Dedifferentiated amniotic fluid mesenchymal stem cell (primary cell): Measurements from ENCODE around the gene IL22.

Experiments used
- DNase-seq: peaks from one replicate; pipeline ENCODE4 v3.0.0-alpha.2; 2016; ENCODE audit errors: extremely low spot score

Gene IL22

DNA sequence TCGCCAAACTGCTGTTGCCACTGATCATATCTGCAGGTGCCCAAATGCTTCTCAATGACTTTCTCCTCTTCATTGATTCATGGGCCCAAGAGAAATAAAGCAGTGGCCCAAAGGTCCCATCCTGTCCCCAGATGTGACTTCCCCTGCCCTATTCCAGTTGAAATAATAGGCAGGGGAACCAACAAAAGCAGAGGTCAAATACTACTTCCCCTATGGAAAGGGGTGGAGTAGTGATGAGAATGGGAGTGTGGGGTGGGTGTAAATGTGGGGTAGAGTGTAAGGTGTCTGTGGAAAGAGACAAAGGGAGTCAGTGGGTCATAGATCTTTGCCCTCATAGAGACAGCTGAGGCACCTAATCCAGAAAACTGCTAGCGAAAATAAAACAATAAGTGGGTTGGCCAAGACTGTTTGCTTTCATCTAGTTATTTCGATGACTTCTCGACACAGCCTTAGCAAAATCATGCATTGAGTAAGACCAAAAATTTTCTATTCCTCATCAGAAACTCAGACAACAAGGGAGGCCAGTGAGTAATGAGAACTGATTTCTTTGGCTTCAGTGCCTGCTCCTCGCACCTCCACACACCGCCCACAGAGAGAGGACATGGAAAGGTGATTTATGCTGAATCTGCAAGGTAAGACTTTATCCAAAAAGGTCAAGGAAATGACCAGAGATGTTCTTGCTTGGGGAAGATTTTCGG lies 10.9 kb upstream of the IL22 start:
- no peak for DNase-seq

DNA sequence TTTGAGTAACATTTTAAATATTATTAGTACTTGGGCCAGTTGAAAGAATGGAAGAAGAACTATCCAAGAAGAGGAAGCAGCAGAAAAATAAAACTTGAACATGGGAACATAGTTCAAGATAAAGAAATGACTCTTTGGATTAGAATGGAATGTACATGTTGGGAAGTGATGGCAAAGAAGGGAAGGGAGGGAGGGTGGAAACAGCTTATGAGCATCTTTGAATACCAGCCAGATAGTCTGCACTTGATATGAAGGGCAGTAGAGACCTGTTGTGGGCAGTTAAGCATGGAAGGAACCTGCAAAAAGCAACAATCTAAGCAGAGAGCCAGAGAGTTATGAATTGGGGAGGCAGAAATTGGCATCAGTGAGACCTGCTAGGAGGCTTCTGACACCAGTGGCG lies 10.0 kb upstream of the IL22 start:
- DNase-seq, result no peak

DNA sequence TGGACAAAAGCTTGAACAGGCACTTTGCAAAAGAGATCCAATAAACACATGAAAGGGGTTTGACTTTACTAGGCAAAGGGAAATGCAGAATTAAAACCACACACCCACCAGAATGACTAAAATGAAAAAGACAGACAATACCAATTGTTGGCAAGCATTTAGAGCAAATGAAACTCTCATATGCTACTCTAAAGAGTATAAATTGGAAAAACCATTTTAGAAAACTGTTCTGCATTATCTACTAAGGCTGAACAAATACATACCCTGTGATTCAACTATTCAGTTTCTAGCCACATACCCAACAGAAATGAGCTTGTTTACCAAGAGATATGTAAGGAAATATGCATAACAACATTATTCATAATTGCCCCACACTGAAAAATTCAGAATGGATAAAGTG lies 8.5 kb upstream of the IL22 start:
- DNase-seq, result no peak

DNA sequence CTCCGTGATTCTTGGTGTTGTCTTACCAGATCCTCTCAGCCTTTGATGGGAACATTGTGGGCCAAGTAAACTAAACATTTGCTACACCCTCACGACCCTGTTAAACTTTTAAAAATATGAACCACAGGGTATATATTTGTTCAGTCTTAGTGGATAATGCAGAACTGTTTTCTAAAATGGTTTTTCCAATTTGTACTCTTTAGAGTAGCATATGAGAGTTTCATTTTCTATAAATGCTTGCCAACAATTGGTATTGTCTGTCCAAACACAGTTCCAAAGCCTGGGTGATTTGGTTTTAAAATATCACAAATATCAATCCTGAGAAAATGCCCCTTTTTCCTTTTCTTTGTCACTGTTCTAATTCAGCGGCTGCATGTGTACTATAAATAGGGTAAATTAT lies 6.7 kb upstream of the IL22 start:
- no peak for DNase-seq

DNA sequence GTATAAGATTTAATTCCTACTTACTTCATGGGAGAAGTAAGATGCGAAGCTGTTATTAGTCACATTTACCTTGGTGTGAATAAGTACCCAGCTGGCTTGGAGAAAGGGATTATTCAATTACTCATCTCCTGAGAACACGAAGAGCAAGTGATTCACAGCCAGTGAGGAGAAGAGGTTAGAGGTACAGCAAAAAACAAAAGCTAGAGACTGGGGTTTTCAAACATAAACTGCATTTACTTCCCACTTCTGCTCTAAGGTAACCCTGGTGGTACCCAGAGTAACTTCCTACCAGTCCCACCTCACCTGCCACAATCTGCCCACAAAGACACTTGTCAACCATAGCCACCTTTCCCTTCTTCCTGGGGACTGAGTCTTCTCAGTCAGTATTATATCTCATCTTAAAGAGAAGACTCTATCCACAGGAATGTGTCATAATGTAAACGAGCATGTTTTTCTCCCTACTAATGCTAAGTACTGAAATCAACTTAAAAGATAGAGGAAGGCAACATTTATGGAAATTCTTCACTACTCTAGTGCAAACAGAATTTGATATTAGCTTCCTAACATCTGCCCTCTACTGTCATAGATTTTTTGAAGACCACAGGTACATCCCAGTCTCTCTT lies 6.0 kb upstream of the IL22 start:
- no peak for DNase-seq

DNA sequence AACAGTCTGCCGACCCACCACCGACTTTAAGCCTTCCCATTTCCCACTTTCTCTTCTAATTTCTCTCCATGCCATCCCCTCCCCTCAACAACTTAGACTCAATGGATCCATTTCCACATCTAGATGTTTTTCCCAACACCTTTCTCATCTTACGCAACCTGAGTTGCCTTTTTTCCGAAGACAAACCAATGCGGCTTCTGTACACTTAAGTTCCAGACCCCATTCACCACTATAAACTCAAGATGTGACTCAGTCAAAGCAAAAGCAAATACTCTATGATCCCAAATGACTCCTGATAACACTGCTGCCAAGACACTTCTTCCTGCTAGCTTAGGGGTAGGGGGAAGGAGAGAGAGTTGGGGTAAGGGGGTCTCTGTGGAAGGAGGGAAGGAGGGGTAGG lies 1.3 kb downstream of the IL22 start:
- no peak for DNase-seq

DNA sequence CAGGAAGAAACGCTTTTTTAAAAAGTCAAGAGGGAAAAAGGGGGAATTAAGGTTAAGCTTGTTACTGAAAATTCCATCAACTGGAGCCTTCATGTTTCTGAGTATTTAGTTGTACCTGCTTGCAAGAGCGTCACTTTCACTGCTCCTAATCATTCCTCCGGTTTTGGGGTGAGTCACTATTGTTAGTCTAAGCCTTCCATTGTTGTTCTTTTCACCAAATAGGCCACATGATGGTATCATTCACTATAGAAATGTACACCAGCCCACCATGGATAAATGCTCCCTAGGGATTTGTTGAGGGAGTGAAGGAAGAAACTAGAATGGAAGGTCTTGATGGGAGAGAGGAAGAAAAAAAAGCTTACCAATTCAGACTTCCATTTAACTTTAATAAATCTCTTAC lies 3.0 kb downstream of the IL22 start:
- no peak for DNase-seq

DNA sequence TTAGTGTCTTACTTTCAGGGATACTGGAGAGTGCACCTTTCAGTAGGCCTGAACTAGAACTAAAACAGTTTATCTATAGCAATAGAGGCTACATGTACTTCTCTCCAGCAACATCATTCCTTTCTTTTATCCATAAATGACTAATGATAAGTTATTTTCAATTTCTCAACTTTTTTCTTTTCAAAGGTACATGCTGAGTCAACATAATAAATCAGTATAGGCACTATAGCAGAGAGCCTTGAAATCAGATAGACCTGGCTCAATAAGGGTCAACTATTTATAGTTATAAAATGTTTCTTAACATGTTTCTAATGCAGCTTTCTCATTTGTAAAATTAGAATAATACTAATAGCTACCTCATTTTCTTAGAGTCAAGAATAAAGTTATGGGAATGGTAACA lies 5.6 kb downstream of the IL22 start:
- no peak for DNase-seq

DNA sequence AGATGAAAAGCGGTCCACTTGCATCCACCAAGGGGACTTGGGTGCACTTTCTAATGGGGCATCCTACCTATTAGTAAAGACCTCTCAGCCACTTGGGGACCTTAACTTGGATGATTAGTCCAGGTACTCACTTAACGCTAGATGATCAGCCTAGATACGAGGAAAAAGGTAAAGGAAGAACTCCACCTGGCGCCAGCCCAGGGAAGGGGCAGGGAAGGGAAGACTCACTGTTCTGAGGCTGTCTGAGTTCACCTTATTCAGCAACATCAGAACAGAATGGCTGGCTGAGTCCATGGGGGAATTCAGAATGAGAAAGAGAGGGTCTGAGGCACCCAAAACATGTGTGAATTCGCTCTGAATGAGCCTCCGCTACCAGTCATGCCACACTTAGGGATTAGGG lies 7.1 kb downstream of the IL22 start:
- no peak for DNase-seq

DNA sequence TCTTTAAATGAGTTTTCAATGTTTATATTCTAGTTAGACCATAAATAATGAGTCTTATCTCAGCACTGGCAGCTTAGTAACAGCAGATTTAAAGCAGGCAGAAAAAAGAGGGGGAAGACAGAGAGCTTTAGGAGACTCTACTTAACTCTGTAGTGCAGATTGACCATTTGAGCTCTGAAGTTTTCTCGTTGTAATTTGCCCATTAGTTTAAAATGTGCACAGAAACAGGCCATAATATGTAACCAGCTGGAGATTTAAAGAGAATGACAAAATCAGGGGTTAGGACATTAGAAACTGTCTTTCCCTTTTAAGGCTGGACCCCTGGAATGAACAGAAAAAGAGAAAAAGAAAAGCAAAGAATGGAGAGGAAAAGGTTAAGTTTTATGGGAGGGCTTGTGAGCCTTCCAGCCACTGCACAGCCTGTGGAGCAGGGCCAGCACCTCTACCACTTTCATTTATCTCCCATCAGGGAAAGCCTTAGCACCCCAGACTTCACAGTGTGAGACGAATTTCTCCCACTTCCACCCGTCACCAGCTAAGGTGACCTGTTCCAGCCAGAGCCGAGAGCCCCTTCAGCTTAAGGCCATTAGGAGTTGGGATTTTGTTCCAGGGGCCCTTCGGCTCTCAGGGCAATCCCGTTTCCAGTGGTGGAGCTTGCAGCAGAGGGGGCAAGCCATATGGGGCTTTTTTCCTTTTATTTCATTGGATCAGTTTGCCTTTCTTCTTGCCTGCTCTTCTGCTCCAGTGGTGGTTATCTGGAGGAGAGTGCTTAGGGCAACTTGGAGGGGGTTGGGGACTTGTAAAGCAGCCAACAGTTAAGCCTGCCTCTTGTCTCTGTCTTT lies 8.0 kb downstream of the IL22 start:
- no peak for DNase-seq

DNA sequence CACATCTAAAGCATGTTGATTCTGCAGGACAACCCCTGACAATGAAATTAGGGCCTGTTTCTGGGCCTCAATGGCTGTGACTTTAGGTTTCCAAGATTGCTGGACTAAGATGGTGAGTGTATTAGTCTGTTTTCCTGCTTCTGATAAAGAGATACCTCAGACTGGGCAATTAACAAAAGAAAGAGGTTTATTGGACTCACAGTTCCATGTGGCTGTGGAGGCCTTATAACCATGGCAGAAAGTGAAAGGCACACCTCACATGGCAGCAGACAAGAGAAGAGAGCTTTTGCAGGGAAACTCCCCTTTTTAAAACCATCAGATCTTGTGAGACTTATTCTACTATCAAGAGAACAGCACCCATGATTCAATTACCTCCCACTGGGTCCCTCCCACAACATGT lies 10.6 kb downstream of the IL22 start:
- DNase-seq, result no peak

DNA sequence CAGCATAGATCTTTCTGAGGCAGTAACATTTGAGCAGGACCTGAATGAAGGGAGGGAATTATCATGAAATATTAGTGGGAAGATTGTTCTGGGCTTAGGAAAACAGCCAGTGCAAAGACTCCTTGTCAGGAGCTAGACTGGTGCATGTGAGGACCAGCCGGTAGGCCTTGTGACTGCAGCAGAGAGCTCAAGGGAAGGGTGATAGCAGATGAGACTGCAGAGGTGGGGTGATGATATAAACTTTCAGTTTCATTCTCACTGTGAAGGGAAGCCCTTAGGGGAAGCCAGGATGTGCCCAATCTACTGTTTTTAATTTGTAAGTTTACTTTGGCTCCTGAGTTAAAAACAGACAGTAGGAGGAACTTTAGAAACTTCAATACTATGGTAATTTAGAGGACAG lies 12.4 kb downstream of the IL22 start:
- DNase-seq, result peak; percentile 22

DNA sequence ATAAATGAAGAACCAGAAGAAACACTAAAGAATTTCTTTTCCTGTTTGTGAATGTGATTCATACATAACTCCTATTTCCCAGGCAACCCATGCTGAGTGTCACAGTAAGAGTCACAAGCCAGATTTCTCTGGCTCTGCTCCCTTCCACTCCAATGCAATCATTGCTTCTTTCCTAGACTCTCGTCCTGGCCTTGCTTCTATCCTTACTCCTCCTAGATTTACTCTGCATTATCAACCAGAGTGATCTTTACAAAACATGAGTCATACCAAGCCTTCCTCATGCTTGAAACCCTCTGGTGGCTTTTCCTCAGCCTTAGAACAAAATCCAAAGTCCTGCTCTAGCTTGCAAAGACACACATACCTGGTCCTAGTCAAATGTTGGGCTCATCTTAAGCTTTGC lies 13.3 kb downstream of the IL22 start:
- DNase-seq, result peak; percentile 86

DNA sequence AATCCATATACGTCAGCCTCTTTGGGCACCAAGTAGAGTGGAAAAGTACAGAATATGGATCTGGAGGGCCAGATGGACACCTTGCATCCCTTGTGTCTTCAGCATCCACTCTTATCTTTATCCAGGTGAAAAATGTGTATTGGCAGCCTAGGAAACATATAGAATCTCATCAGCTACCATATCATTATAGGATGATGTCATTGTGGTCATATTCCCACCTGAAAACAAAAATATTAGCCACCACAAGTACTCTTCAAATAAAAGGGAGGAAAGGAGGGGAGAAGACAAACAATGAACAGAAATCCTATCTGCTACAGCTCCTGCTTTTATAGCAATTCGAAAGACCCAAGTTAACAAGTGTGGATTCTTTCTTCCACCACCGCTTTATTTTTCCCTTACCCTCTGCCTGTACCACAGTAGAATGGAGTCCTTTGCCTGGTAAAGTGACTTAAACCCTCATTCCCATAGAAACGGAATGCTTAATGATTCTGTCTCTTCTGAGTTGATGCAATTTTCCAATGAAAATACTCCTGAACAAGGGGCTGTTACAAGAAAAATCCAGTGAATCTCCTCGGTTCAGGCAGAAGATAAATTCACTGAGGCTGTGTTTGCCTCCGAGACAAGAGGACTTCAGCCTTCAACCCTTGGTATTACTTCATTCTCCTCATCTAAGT lies 14.0 kb downstream of the IL22 start:
- no peak for DNase-seq

DNA sequence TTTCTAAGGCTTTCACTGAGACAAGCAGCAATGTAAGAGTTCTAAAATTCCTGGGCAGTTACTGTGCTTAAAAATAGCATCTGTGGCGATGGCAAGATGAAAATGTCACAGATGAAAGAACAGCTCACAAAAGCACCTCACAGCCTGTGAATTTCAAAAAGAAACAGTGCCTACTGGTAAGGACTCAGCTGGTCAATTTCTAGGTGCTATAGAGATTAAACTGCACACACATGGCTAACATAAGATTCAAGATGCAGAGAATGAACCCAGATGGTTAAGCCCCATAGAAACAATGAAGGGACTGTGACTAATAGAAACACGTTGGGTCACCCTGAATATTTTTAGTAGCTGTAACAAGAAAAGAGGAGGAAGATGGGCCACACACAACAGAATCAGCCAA lies 15.8 kb downstream of the IL22 start:
- no peak for DNase-seq

DNA sequence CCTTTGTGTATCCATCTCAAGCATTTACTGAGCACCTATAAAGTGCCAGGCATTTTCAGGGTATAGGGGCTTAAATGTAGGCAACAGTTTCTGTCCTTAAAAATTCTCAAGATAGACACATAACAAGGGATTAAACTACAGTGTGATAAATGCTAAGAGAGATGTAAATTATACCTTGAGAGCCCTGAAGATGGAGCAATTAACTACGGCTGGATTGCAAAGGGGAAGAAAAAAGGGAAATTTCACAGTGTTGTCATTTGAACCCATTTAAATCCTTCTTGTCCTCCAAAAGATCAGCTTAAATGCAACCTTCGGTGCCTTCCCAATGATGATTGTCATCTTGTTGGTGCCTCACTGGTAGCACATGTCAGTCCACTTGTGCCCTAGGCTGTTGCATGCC lies 16.3 kb downstream of the IL22 start:
- DNase-seq, result no peak

DNA sequence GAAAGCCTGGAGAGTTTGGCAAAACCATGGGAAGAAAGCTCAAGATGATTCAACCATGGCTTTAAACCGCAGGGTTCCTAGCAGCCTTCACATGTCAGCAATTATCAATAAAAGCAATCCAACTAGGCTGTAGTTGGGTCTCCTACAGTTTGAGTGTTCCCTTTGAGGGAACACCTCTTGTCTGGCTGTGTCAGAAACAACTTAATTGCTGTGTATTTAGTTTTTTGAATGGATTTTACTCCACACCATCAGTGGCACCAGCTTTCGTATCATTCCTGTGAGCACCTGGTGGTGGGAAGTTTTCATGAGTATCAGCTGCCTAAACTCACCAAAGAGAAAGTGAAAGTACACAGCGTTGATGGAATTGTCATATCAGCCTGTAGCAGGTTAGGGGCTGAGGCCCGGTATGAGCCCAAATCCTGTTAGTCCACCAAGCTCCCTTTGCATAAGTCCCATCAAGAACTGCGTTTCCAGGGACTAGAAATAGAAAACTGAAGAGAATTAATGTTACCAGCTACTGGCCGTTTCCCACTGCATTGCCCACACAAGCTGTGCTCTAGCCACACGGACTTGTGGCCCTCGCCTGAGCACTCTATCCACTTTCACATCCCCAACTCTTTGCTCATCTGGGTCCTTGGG lies 16.9 kb downstream of the IL22 start:
- no peak for DNase-seq

DNA sequence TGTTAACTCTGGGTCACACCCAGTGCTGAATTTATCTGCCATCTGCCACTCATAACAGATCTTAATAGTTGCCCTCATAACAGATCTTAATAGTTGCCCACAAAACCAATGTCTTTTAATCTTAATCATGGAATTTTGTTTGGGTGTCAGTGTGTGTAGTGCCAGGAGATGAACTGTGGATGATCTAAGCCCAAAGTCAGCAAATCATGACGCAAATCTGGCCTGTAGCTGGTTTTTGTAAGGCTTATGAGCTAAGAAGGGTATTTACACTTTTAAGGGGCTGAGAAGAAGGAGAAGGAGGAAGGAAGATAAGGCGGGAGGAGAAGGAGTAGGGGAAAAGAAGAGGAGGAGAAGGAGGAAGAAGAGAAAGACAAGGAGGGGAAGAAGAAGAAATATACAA lies 17.8 kb downstream of the IL22 start:
- DNase-seq, result no peak

DNA sequence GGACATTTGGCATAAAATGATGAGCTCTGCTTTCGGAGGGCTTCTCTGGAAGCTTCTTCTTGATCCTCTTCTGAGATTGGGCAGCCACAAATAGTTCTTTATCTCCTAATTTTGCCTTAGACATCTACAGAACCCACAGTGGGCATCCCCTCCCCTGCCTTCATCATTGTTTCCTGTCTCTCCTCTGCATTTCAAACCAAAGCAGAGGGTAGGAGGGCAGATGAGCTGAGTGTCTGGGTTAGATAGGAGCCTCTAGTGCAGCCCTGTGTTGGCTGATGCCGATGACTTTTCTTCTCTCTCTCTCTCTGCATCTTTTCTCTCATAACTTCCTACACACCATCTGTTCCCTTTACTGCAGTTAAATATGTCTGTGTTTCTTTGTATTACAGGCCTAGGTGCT lies 19.3 kb downstream of the IL22 start:
- no peak for DNase-seq

DNA sequence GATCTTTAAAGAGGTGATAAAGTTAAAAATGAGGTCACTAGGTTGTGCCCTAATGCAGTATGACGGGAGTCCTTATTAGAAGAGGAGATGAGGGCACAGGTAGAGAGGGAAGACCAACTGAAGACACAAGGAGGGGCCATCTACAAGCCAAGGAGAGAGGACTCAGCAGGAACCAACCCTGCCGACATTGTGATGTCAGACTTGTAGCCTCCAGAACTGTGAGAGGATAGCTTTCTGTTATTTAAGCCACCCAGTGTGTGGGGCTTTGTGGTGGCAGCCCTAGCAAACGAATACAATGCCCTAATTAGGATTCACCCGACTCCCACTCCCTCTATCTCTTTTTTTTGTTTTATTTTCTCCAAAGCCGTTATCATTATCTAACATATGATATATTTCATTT lies 19.9 kb downstream of the IL22 start:
- DNase-seq, result no peak

DNA sequence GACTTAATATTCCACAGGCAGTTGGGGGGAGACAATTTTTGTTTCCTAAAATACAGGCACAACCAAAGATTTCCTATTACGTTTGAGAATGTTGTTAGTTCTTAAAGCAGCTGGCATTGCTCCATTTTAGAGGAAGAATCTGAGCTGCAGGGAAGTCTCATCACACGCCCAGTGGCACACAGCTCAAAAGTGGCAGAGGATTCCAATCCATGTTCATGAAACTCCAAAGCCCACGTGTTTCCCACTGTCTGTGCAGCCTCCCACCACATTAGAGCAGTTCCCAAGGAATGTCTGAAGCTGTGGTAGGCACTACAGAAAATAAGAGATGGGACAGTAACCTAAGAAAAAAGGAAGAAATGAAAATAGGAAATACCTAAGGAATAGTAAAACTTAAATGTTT lies 21.7 kb downstream of the IL22 start:
- no peak for DNase-seq

DNA sequence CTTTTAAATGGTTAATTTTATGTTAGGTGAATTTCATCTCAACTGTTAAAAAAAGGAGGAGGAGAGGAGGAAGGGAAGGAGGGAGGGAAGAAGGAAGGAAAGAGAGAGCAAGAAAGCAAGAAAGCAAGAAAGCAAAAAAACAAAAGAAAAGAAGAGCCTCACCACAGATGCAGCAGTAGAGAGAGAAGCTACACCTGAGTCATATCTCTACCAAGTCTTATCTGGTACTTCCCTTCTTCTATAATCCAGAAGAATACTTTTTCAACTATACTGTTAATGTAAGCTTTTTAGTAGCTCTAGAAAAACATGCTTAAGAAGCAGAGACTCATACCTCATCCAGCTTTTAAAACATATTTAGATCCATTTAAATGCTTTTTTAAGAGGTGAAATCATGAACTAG lies 22.2 kb downstream of the IL22 start:
- DNase-seq, result no peak
